Activated naive CD8-positive, alpha-beta T cell treated with anti-CD3 and anti-CD28 coated beads for 36 hours (primary cell): ENCODE results near the gene HTR3C. TPM values are rescaled to one million over a fixed set of nuclear protein-coding genes. Genes with fewer than 3 reads are reported as not detected.
"Not testable (repeated sequence)": the region's sequence is repeated elsewhere in the genome, so short reads cannot be mapped to it uniquely, and the experiment has no call there.

Experiments
- DNase-seq: peaks from one replicate; pipeline ENCODE4 v3.0.0; 2021
- H3K27ac Mint-ChIP-seq: one replicate; pipeline ENCODE4 v1.8.0; 2022; ENCODE audit warnings: mild to moderate bottlenecking, moderate library complexity, mixed read lengths
- H3K27me3 Mint-ChIP-seq: one replicate; pipeline ENCODE4 v1.8.0; 2022; ENCODE audit warnings: mild to moderate bottlenecking, mixed read lengths
- H3K36me3 Mint-ChIP-seq: one replicate; pipeline ENCODE4 v1.8.0; 2021; ENCODE audit warnings: mild to moderate bottlenecking, mixed read lengths
- H3K4me1 Mint-ChIP-seq: one replicate; pipeline ENCODE4 v1.8.0; 2021; ENCODE audit warnings: mixed read lengths
- H3K4me3 Mint-ChIP-seq: one replicate; pipeline ENCODE4 v1.8.0; 2022; ENCODE audit warnings: mild to moderate bottlenecking, moderate library complexity, mixed read lengths
- H3K9me3 Mint-ChIP-seq: one replicate; pipeline ENCODE4 v1.8.0; 2022; ENCODE audit warnings: mixed read lengths
- total RNA-seq, 2 experiments: library from RNA; stranded (reverse); gene quantifications; one replicate each; pipeline ENCODE4 v1.2.3, GENCODE V29; 2021

Gene HTR3C
- total RNA-seq, result not detected

GRCh38 chr3:184052767-184053166, at the start of gene HTR3C:
Gene HTR3C, plus strand, starts transcription at chr3:184053047. Its CDS starts 34 bp downstream, at chr3:184053081.
- Mint-ChIP-seq H3K27ac (no peak within 1 kb of the TSS), H3K27me3 (peaks cover 3% of the 10 kb centered on the region), H3K9me3 (no peaks in the 10 kb centered on the region), H3K4me3 (no peak within 1 kb of the TSS), H3K4me1 (no peaks in the 10 kb centered on the region), H3K36me3 (no peaks in the 10 kb centered on the region)
- DNase-seq, result no peak

- Mint-ChIP-seq H3K27me3 (no peaks in the 10 kb centered on the region), H3K36me3 (peaks cover 4% of the 10 kb centered on the region), H3K27ac (no peak overlapping the region), H3K4me1 (peaks cover 12% of the 10 kb centered on the region), H3K9me3 (no peaks in the 10 kb centered on the region), H3K4me3 (no peak overlapping the region)
- DNase-seq, result no peak
Observed at GRCh38 chr3:184003187-184003967, 49.5 kb upstream of the HTR3C start.

- peaks cover 2% of the 10 kb centered on the region for H3K36me3 Mint-ChIP-seq
- no peak overlapping the region for H3K27ac Mint-ChIP-seq
- no peak for DNase-seq
- H3K27me3 Mint-ChIP-seq, result no peaks in the 10 kb centered on the region
- H3K4me1 Mint-ChIP-seq, result peaks cover 12% of the 10 kb centered on the region
- H3K9me3 Mint-ChIP-seq, result no peaks in the 10 kb centered on the region
- H3K4me3 Mint-ChIP-seq, result no peak overlapping the region
Observed at GRCh38 chr3:184004476-184004875, 48.4 kb upstream of the HTR3C start.

GRCh38 chr3:184005941-184006507, 46.8 kb upstream of the HTR3C start:
- H3K9me3 Mint-ChIP-seq, result no peaks in the 10 kb centered on the region
- peaks cover 4% of the 10 kb centered on the region for H3K36me3 Mint-ChIP-seq
- no peak overlapping the region for H3K4me3 Mint-ChIP-seq
- DNase-seq, result peak; percentile 25
- H3K27me3 Mint-ChIP-seq, result no peaks in the 10 kb centered on the region
- no peak overlapping the region for H3K27ac Mint-ChIP-seq
- peaks cover 12% of the 10 kb centered on the region for H3K4me1 Mint-ChIP-seq

- peaks cover 12% of the 10 kb centered on the region for H3K4me1 Mint-ChIP-seq
- H3K27ac Mint-ChIP-seq, H3K9me3 Mint-ChIP-seq, H3K4me3 Mint-ChIP-seq, H3K36me3 Mint-ChIP-seq, DNase-seq, H3K27me3 Mint-ChIP-seq: not testable (repeated sequence)
Observed at GRCh38 chr3:184007143-184007813, 45.6 kb upstream of the HTR3C start.

- no peak overlapping the region for H3K27ac Mint-ChIP-seq
- H3K36me3 Mint-ChIP-seq, result peaks cover 6% of the 10 kb centered on the region
- no peak overlapping the region for H3K4me3 Mint-ChIP-seq
- no peaks in the 10 kb centered on the region for H3K27me3 Mint-ChIP-seq
- H3K9me3 Mint-ChIP-seq, result no peaks in the 10 kb centered on the region
- peaks cover 12% of the 10 kb centered on the region for H3K4me1 Mint-ChIP-seq
- no peak for DNase-seq
Observed at GRCh38 chr3:184008161-184008560, 44.7 kb upstream of the HTR3C start.

- peaks cover 14% of the 10 kb centered on the region for H3K4me1 Mint-ChIP-seq
- no peaks in the 10 kb centered on the region for H3K9me3 Mint-ChIP-seq
- no peak overlapping the region for H3K27ac Mint-ChIP-seq
- no peaks in the 10 kb centered on the region for H3K27me3 Mint-ChIP-seq
- DNase-seq, result no peak
- H3K4me3 Mint-ChIP-seq, result no peak overlapping the region
- peaks cover 11% of the 10 kb centered on the region for H3K36me3 Mint-ChIP-seq
Observed at GRCh38 chr3:184011230-184011876, 41.5 kb upstream of the HTR3C start.

- H3K4me3 Mint-ChIP-seq, result no peak overlapping the region
- H3K27me3 Mint-ChIP-seq, result no peaks in the 10 kb centered on the region
- peaks cover 9% of the 10 kb centered on the region for H3K36me3 Mint-ChIP-seq
- no peaks in the 10 kb centered on the region for H3K9me3 Mint-ChIP-seq
- H3K4me1 Mint-ChIP-seq, result peaks cover 16% of the 10 kb centered on the region
- no peak for DNase-seq
- H3K27ac Mint-ChIP-seq, result no peak overlapping the region
Observed at GRCh38 chr3:184011937-184012889, 40.6 kb upstream of the HTR3C start.

- Mint-ChIP-seq H3K27ac (no peak overlapping the region), H3K9me3 (no peaks in the 10 kb centered on the region), H3K27me3 (peaks cover 16% of the 10 kb centered on the region), H3K4me1 (peaks cover 20% of the 10 kb centered on the region), H3K36me3 (peaks cover 9% of the 10 kb centered on the region), H3K4me3 (peak overlapping the region; percentile 78)
- DNase-seq, result no peak
Observed at GRCh38 chr3:184015381-184016019, 37.3 kb upstream of the HTR3C start.

- Mint-ChIP-seq H3K27me3 (peaks cover 16% of the 10 kb centered on the region), H3K4me3 (peak overlapping the region; percentile 78)
Observed at GRCh38 chr3:184016169-184016570, 36.7 kb upstream of the HTR3C start.

GRCh38 chr3:184016811-184017671, 35.8 kb upstream of the HTR3C start:
- peak; percentile 59 for DNase-seq
- Mint-ChIP-seq H3K36me3 (peaks cover 6% of the 10 kb centered on the region), H3K27ac (peak overlapping the region; percentile 83), H3K4me1 (peaks cover 20% of the 10 kb centered on the region), H3K9me3 (no peaks in the 10 kb centered on the region), H3K27me3 (peaks cover 16% of the 10 kb centered on the region), H3K4me3 (peak overlapping the region; percentile 98)

More at GRCh38 chr3:184016169-184016570, 36.7 kb upstream of the HTR3C start:
- H3K4me1 Mint-ChIP-seq, result peaks cover 20% of the 10 kb centered on the region
- no peak overlapping the region for H3K27ac Mint-ChIP-seq
- DNase-seq, result no peak
- H3K36me3 Mint-ChIP-seq, result peaks cover 6% of the 10 kb centered on the region
- H3K9me3 Mint-ChIP-seq, result no peaks in the 10 kb centered on the region

- H3K9me3 Mint-ChIP-seq, result no peaks in the 10 kb centered on the region
- H3K36me3 Mint-ChIP-seq, result peaks cover 6% of the 10 kb centered on the region
- peaks cover 16% of the 10 kb centered on the region for H3K27me3 Mint-ChIP-seq
Observed at GRCh38 chr3:184017672-184018423, 35.0 kb upstream of the HTR3C start, which contains the start of gene ABCC5. Gene ABCC5, minus strand, starts transcription at chr3:184017884. Its CDS starts 3,492 bp downstream, at chr3:184014392.

More at GRCh38 chr3:184017672-184018423, 35.0 kb upstream of the HTR3C start, which contains the start of gene ABCC5:
- Mint-ChIP-seq H3K4me3 (peak within 1 kb of the TSS; percentile 98), H3K27ac (peak within 1 kb of the TSS; percentile 83), H3K4me1 (peaks cover 20% of the 10 kb centered on the region)
- peak; percentile 84 for DNase-seq
